HG03575 (cell line): ENCODE measurements around the gene VOPP1.

Experiments
- ATAC-seq: cut with Tn5 transposase; IDR thresholded peaks from one replicate; pipeline ENCODE4 v1.9.1; 2021; ENCODE audit not compliant: unreplicated experiment, insufficient number of reproducible peaks, low FRiP score; ENCODE audit errors: extremely low read depth

The VOPP1 gene

GRCh38 chr7:55429835-55430499, 142.3 kb downstream of the VOPP1 start:
- ATAC-seq, result no peak

GRCh38 chr7:55427800-55428199, 144.5 kb downstream of the VOPP1 start:
- ATAC-seq, result no peak

- no peak for ATAC-seq
Observed at GRCh38 chr7:55427342-55427741, 145.0 kb downstream of the VOPP1 start.

- ATAC-seq, result no peak
Observed at GRCh38 chr7:55426676-55427075, 145.6 kb downstream of the VOPP1 start.

GRCh38 chr7:55425141-55425752, 147.1 kb downstream of the VOPP1 start:
- no peak for ATAC-seq

GRCh38 chr7:55423891-55424290, 148.4 kb downstream of the VOPP1 start:
- no peak for ATAC-seq

GRCh38 chr7:55423277-55423711, 149.0 kb downstream of the VOPP1 start:
- no peak for ATAC-seq
